Osteoblast (primary cell): ENCODE data around the gene ATP6V1B1. TPM values are rescaled to one million over a fixed set of nuclear protein-coding genes. Genes with fewer than 3 reads are reported as not detected.

Experiments
- DNase-seq: peaks from one replicate; pipeline ENCODE4 v3.0.0; 2011; ENCODE audit warnings: low spot score, mixed read lengths; ENCODE audit not compliant: insufficient read length; ENCODE audit errors: missing footprints
- H2AFZ ChIP-seq: 2 replicates; pipeline ENCODE4 v1.6.0; 2011; ENCODE audit warnings: mild to moderate bottlenecking, low read length
- H3K27ac ChIP-seq: 2 replicates; pipeline ENCODE4 v1.5.1; 2011; ENCODE audit warnings: mild to moderate bottlenecking, low read depth, low read length, moderate library complexity
- H3K27me3 ChIP-seq: 2 replicates; pipeline ENCODE4 v1.6.0; 2012; ENCODE audit warnings: mild to moderate bottlenecking, control low read depth, inconsistent platforms, low read length, moderate library complexity; ENCODE audit not compliant: insufficient read depth
- H3K36me3 ChIP-seq: 2 replicates; pipeline ENCODE4 v1.5.1; 2011; ENCODE audit warnings: mild to moderate bottlenecking, low read length, control low read depth, moderate library complexity; ENCODE audit not compliant: insufficient read depth
- H3K4me1 ChIP-seq: 2 replicates; pipeline ENCODE4 v1.5.1; 2011; ENCODE audit warnings: mild to moderate bottlenecking, low read length, control low read depth, moderate library complexity; ENCODE audit not compliant: insufficient read depth
- H3K4me2 ChIP-seq: 2 replicates; pipeline ENCODE4 v1.6.0; 2011; ENCODE audit warnings: mild to moderate bottlenecking, low read length; ENCODE audit not compliant: insufficient read depth
- H3K4me3 ChIP-seq: fragments of 200-600 bp; sonication (generic); 3 replicates; pipeline ENCODE4 v1.5.1; 2012; ENCODE audit warnings: mild to moderate bottlenecking, low read length, inconsistent platforms; ENCODE audit not compliant: insufficient read depth
- H3K79me2 ChIP-seq: 2 replicates; pipeline ENCODE4 v1.6.0; 2012; ENCODE audit warnings: mild to moderate bottlenecking, low read length, control low read depth, inconsistent platforms; ENCODE audit not compliant: insufficient read depth
- H3K9me3 ChIP-seq: 2 replicates; pipeline ENCODE4 v1.5.1; 2011; ENCODE audit warnings: low read depth, low read length, control low read depth
- H4K20me1 ChIP-seq: 2 replicates; pipeline ENCODE4 v1.6.0; 2012; ENCODE audit warnings: mild to moderate bottlenecking, low read length, control low read depth; ENCODE audit not compliant: insufficient read depth
- CTCF ChIP-seq: IDR thresholded peaks from 2 replicates; pipeline ENCODE4 v1.5.1; 2011; ENCODE audit warnings: mild to moderate bottlenecking, low read depth, low read length, moderate library complexity; ENCODE audit errors: extremely low read depth
- total RNA-seq: library from RNA; depleted of rRNA; stranded (reverse); fragments of >200 nt; gene quantifications from 2 replicates; pipeline ENCODE4 v1.2.3, GENCODE V29; 2012

The ATP6V1B1 gene
- total RNA-seq, 1 donor = 2.5 TPM

DNA sequence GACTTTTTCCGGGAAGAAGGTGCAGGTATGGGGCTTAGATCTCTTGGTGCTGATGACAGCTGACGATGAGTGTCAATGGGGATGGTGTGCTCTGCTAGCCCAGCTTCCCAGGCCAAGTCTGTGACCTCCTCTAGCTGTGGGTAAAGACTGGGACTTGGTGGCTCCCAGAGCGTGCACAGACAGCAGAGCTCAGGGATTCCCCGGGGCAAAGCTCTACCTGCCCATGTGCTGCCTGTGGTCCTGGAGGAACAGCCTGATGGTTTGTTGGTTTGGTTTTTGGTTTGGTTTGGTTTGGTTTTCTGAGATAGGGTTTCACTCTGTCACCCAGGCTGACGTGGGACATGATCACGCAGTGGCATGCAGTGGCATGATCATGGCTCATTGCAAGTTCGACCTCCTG is 19.2 kb downstream of the ATP6V1B1 start:
- no peak overlapping the region for H3K4me2 ChIP-seq
- no peak overlapping the region for H3K27ac ChIP-seq
- no peaks in the 10 kb centered on the region for H3K36me3 ChIP-seq
- no peaks in the 10 kb centered on the region for H4K20me1 ChIP-seq
- H2AFZ ChIP-seq = no peak overlapping the region
- H3K4me3 ChIP-seq = no peak overlapping the region
- no peaks in the 10 kb centered on the region for H3K9me3 ChIP-seq
- no peaks in the 10 kb centered on the region for H3K79me2 ChIP-seq
- no peak for DNase-seq
- no peaks in the 10 kb centered on the region for H3K27me3 ChIP-seq
- H3K4me1 ChIP-seq = no peaks in the 10 kb centered on the region
- TF ChIP-seq CTCF = no peak

DNA sequence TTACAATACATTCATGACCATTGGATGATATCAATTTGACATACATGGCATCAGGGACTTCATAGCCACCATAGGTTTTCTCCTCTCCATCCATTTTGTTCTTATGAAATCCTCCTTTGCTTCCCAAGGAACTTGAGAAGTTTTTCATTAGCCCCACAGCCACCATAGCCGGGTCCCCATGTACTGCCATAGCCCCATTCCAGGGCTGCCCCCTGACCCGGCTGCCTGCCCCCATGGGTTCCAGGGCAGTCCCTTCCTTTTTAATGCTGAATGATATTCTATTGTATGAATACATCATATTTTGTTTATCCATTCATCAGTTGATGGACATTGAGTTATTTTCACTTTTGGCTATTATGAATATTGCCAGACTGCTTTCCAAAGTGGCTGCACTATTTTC is 20.4 kb downstream of the ATP6V1B1 start:
- Histone ChIP-seq H3K79me2 (no peaks in the 10 kb centered on the region), H3K4me1 (no peaks in the 10 kb centered on the region), H3K4me3 (no peak overlapping the region), H3K27ac (no peak overlapping the region), H3K4me2 (no peak overlapping the region), H3K9me3 (no peaks in the 10 kb centered on the region), H3K27me3 (no peaks in the 10 kb centered on the region), H3K36me3 (no peaks in the 10 kb centered on the region), H2AFZ (no peak overlapping the region), H4K20me1 (no peaks in the 10 kb centered on the region)
- no peak for DNase-seq
- no peak for TF ChIP-seq CTCF

- H3K9me3 ChIP-seq = no peaks in the 10 kb centered on the region
- H3K36me3 ChIP-seq = no peaks in the 10 kb centered on the region
- no peak overlapping the region for H2AFZ ChIP-seq
- no peak overlapping the region for H3K27ac ChIP-seq
- TF ChIP-seq CTCF = no peak
- no peaks in the 10 kb centered on the region for H4K20me1 ChIP-seq
- H3K79me2 ChIP-seq = no peaks in the 10 kb centered on the region
- no peaks in the 10 kb centered on the region for H3K4me1 ChIP-seq
- no peak overlapping the region for H3K4me2 ChIP-seq
- DNase-seq = peak; percentile 50
- no peaks in the 10 kb centered on the region for H3K27me3 ChIP-seq
- H3K4me3 ChIP-seq = no peak overlapping the region
Observed at GRCh38 chr2:70957798-70958197, 22.1 kb downstream of the ATP6V1B1 start.

- no peak overlapping the region for H2AFZ ChIP-seq
- DNase-seq = peak; percentile 21
- no peak overlapping the region for H3K4me2 ChIP-seq
- H3K4me3 ChIP-seq = no peak overlapping the region
- TF ChIP-seq CTCF = no peak
- H3K4me1 ChIP-seq = no peaks in the 10 kb centered on the region
- H3K27me3 ChIP-seq = no peaks in the 10 kb centered on the region
- H3K36me3 ChIP-seq = no peaks in the 10 kb centered on the region
- H3K79me2 ChIP-seq = no peaks in the 10 kb centered on the region
- H4K20me1 ChIP-seq = no peaks in the 10 kb centered on the region
- no peaks in the 10 kb centered on the region for H3K9me3 ChIP-seq
- no peak overlapping the region for H3K27ac ChIP-seq
Observed at GRCh38 chr2:70958759-70959158, 23.1 kb downstream of the ATP6V1B1 start.
